ENCODE data around the gene KRTAP10-11.

GRCh38 chr21:44636209-44637017 lies 9.8 kb upstream of the KRTAP10-11 start:
- TF ChIP-seq YY1 (IDR thresholded peaks at IDR 0.05; ENCODE audit: insufficient read depth, insufficient read length) (no peak), SUZ12 (IDR thresholded peaks at IDR 0.05; ENCODE audit: extremely low read depth, insufficient read depth, insufficient read length) (no peak)
